Liver (tissue), 9 donors: ENCODE data around the gene RHOT1. TPM values are rescaled to one million over a fixed set of nuclear protein-coding genes. Genes with fewer than 3 reads are reported as not detected.

Experiments
- DNase-seq: peaks from one replicate; pipeline ENCODE4 v3.0.0-alpha.2; 2017; ENCODE audit warnings: low spot score
- H3K27ac ChIP-seq, 2 donors: one replicate each; pipeline ENCODE4 v1.7.0; 2013; ENCODE audit warnings: inconsistent platforms in 2 of 2, low read length in 2 of 2, control low read depth in 1 of 2, low read depth in 1 of 2, mild to moderate bottlenecking in 1 of 2
- H3K27me3 ChIP-seq, 4 donors: one replicate each; pipeline versions ENCODE4 v1.6.1 to v1.7.0; 2013; ENCODE audit warnings: low read length in 3 of 4, inconsistent platforms in 1 of 4, mild to moderate bottlenecking in 1 of 4, moderate library complexity in 1 of 4; ENCODE audit not compliant: control insufficient read depth in 4 of 4, insufficient read depth in 4 of 4
- H3K36me3 ChIP-seq, 4 donors: one replicate each; pipeline versions ENCODE4 v1.6.1 to v1.7.0; 2013; ENCODE audit warnings: low read length in 3 of 4, mild to moderate bottlenecking in 3 of 4, low read depth in 1 of 4, moderate library complexity in 1 of 4; ENCODE audit not compliant: control insufficient read depth in 4 of 4, insufficient read depth in 3 of 4
- H3K4me1 ChIP-seq, 4 donors: one replicate each; pipeline versions ENCODE4 v1.6.1 to v1.7.0; 2013; ENCODE audit warnings: low read length in 3 of 4, mild to moderate bottlenecking in 3 of 4, moderate library complexity in 1 of 4; ENCODE audit not compliant: control insufficient read depth in 4 of 4, insufficient read depth in 4 of 4
- H3K4me3 ChIP-seq, 3 donors: one replicate each; pipeline versions ENCODE4 v1.6.1 to v1.7.0; 2013; ENCODE audit warnings: low read length in 3 of 3, control low read depth in 1 of 3, low read depth in 1 of 3, mild to moderate bottlenecking in 1 of 3
- H3K9ac ChIP-seq, 2 donors: one replicate each; pipeline ENCODE4 v1.7.0; 2013; ENCODE audit warnings: low read length in 2 of 2, mild to moderate bottlenecking in 2 of 2, moderate library complexity in 2 of 2, control low read depth in 1 of 2, low read depth in 1 of 2
- H3K9me3 ChIP-seq, 4 donors: one replicate each; pipeline versions ENCODE4 v1.6.1 to v1.7.0; 2013; ENCODE audit warnings: low read length in 3 of 4; ENCODE audit not compliant: control insufficient read depth in 4 of 4
- EGR1 ChIP-seq, 2 donors: IDR thresholded peaks; 2 replicates each; pipeline ENCODE4 v1.6.1; 2016 to 2018; ENCODE audit warnings: antibody characterized with exemption in 2 of 2, low read depth in 2 of 2
- GABPA ChIP-seq, 2 donors: IDR thresholded peaks in 1 of 2; conservative IDR thresholded peaks in 1 of 2; 2 replicates each; pipeline ENCODE4 v1.6.1; 2016; ENCODE audit warnings: antibody characterized with exemption in 2 of 2, mild to moderate bottlenecking in 1 of 2, moderate library complexity in 1 of 2
- HNF4A ChIP-seq, 2 donors: conservative IDR thresholded peaks; 2 replicates each; pipeline ENCODE4 v1.6.1; 2016; ENCODE audit warnings: antibody characterized with exemption in 2 of 2, mild to moderate bottlenecking in 2 of 2
- HNF4G ChIP-seq: IDR thresholded peaks from 2 replicates; pipeline ENCODE4 v1.6.1; 2016; ENCODE audit warnings: antibody characterized with exemption
- JUND ChIP-seq, 2 donors: IDR thresholded peaks; 2 replicates each; pipeline ENCODE4 v1.6.1; 2016; ENCODE audit warnings: antibody characterized with exemption in 2 of 2
- RAD21 ChIP-seq, 2 donors: IDR thresholded peaks; 2 replicates each; pipeline ENCODE4 v1.6.1; 2016; ENCODE audit warnings: antibody characterized with exemption in 2 of 2, mild to moderate bottlenecking in 2 of 2
- RXRA ChIP-seq, 2 donors: IDR thresholded peaks; 2 replicates each; pipeline ENCODE4 v1.6.1; 2017 to 2018; ENCODE audit warnings: antibody characterized with exemption in 2 of 2, mild to moderate bottlenecking in 1 of 2
- SP1 ChIP-seq: IDR thresholded peaks from 2 replicates; pipeline ENCODE4 v1.6.1; 2018; ENCODE audit warnings: antibody characterized with exemption, mild to moderate bottlenecking
- TAF1 ChIP-seq: conservative IDR thresholded peaks from 2 replicates; pipeline ENCODE4 v1.6.1; 2016; ENCODE audit warnings: antibody characterized with exemption, mild to moderate bottlenecking
- YY1 ChIP-seq: IDR thresholded peaks from 2 replicates; pipeline ENCODE4 v1.6.1; 2016; ENCODE audit warnings: antibody characterized with exemption, mild to moderate bottlenecking
- WGBS: extraction: QIAGEN DNeasy Blood & Tissue Kit; methylation state at CpG from one replicate; pipeline ENCODE4 v1.1.7; 2013; 5-methylcytosine and 5-hydroxymethylcytosine counted together
- polyA plus RNA-seq, 2 donors: library from polyadenylated mRNA; stranded (reverse) in 1 of 2; unstranded in 1 of 2; fragments of 200-250 nt in 1 of 2; fragments of >200 nt in 1 of 2; fragmentation: Nextera tagmentation in 1 of 2; extraction: Ambion mirVana in 1 of 2; gene quantifications; one replicate each; pipeline versions ENCODE4 v1.2.1 to v1.2.3, GENCODE V29; 2013 to 2015
- total RNA-seq, 2 donors: library from RNA; depleted of rRNA; stranded (reverse); fragments of >200 nt; gene quantifications; one replicate each; pipeline ENCODE4 v1.2.3, GENCODE V29; 2014
- TF ChIP-seq, protein P1 (sequence below): IDR thresholded peaks from 2 replicates; pipeline ENCODE4 v1.6.1; 2016; ENCODE audit warnings: antibody characterized with exemption, mild to moderate bottlenecking
- TF ChIP-seq, protein P2 (sequence below): IDR thresholded peaks from 2 replicates; pipeline ENCODE4 v1.6.1; 2016; ENCODE audit warnings: antibody characterized with exemption
- TF ChIP-seq, protein P3 (sequence below): IDR thresholded peaks from 2 replicates; pipeline ENCODE4 v1.6.1; 2016; ENCODE audit warnings: antibody characterized with exemption
- donor health status: healthy.
- donor health status: healthy.
- donor health status: healthy.
- donor health status: healthy.
- donor health status: healthy.

RHOT1 gene
- total and polyA plus RNA-seq, 4 donors: 8.1 to 43.4 (median 17.1) TPM

DNA sequence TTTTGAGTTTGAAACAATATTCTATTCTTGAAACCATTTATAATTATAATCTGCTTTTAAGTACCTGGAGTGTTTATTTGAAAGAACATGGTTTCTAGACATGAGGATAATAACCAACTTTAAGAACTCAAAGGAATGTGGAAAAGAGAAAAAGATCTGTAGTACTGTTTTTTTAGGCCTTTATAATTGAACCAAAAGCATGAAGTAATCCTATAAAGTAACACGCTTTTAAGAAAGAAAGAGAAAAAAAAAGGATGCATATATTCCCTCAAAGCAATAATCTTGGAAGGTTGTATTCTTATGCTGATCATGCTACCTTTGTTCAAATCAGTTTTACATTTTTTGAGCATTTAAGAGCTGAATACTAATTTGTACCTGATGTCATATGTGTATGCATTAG lies 69.4 kb downstream of the RHOT1 start:
- no peak for DNase-seq
- Histone ChIP-seq H3K4me1 (no peaks in the 10 kb centered on the region), H3K9me3 (no peaks in the 10 kb centered on the region), H3K27ac (no peak overlapping the region), H3K9ac (no peak overlapping the region), H3K4me3 (no peak overlapping the region), H3K36me3 (peaks cover 2 to 41% (median 33%) of the 10 kb centered on the region in 4 donors), H3K27me3 (no peaks in the 10 kb centered on the region)
- TF ChIP-seq JUND (IDR thresholded peaks at IDR 0.05) (no peak), EGR1 (IDR thresholded peaks at IDR 0.05; ENCODE audit: low read depth in 2 of 2) (no peak), HNF4A (conservative IDR thresholded peaks at IDR 0.05) (no peak), TAF1 (no peak), RAD21 (IDR thresholded peaks at IDR 0.05) (no peak)
- TF ChIP-seq, protein P1, sequence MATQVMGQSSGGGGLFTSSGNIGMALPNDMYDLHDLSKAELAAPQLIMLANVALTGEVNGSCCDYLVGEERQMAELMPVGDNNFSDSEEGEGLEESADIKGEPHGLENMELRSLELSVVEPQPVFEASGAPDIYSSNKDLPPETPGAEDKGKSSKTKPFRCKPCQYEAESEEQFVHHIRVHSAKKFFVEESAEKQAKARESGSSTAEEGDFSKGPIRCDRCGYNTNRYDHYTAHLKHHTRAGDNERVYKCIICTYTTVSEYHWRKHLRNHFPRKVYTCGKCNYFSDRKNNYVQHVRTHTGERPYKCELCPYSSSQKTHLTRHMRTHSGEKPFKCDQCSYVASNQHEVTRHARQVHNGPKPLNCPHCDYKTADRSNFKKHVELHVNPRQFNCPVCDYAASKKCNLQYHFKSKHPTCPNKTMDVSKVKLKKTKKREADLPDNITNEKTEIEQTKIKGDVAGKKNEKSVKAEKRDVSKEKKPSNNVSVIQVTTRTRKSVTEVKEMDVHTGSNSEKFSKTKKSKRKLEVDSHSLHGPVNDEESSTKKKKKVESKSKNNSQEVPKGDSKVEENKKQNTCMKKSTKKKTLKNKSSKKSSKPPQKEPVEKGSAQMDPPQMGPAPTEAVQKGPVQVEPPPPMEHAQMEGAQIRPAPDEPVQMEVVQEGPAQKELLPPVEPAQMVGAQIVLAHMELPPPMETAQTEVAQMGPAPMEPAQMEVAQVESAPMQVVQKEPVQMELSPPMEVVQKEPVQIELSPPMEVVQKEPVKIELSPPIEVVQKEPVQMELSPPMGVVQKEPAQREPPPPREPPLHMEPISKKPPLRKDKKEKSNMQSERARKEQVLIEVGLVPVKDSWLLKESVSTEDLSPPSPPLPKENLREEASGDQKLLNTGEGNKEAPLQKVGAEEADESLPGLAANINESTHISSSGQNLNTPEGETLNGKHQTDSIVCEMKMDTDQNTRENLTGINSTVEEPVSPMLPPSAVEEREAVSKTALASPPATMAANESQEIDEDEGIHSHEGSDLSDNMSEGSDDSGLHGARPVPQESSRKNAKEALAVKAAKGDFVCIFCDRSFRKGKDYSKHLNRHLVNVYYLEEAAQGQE: no peak
- TF ChIP-seq, protein P2, sequence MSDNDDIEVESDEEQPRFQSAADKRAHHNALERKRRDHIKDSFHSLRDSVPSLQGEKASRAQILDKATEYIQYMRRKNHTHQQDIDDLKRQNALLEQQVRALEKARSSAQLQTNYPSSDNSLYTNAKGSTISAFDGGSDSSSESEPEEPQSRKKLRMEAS: no peak
- 100% methylated on average over 1 of the region's 1 CpG for WGBS

DNA sequence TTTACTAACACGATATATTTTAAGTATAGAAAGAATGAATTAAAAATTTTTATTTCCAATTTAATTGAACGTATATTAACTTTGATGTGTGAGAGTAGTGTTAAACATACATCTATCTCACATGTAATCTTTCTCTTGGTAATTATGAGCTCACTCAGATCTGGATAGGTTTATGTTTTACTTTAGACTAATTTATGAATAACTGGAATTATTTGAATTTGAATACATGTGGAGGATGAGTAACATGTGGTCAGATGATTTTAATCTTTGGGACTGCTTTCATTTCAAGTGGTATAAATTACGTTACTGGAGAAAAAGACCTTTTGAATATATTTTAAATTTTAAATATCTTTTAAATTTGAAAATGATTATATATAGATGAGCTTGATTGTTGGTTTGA lies 73.4 kb downstream of the RHOT1 start:
- WGBS: 97% methylated on average over 3 of the region's 3 CpGs
- H3K27ac ChIP-seq: no peak overlapping the region
- H3K4me1 ChIP-seq: no peaks in the 10 kb centered on the region
- TF ChIP-seq HNF4G (no peak), JUND (IDR thresholded peaks at IDR 0.05) (no peak), RXRA (IDR thresholded peaks at IDR 0.05) (no peak), HNF4A (conservative IDR thresholded peaks at IDR 0.05) (no peak), EGR1 (IDR thresholded peaks at IDR 0.05; ENCODE audit: low read depth in 2 of 2) (no peak), YY1 (no peak), TAF1 (no peak), GABPA (IDR thresholded peaks at IDR 0.05 in 1 of 2, conservative IDR thresholded peaks at IDR 0.05 in 1 of 2) (no peak)
- TF ChIP-seq, protein P3, sequence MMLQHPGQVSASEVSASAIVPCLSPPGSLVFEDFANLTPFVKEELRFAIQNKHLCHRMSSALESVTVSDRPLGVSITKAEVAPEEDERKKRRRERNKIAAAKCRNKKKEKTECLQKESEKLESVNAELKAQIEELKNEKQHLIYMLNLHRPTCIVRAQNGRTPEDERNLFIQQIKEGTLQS: no peak
- DNase-seq: no peak
- no peaks in the 10 kb centered on the region for H3K9me3 ChIP-seq
- H3K9ac ChIP-seq: no peak overlapping the region
- H3K27me3 ChIP-seq: no peaks in the 10 kb centered on the region
- no peak overlapping the region for H3K4me3 ChIP-seq
- peaks cover 1 to 17% (median 9%) of the 10 kb centered on the region in 4 donors for H3K36me3 ChIP-seq

DNA sequence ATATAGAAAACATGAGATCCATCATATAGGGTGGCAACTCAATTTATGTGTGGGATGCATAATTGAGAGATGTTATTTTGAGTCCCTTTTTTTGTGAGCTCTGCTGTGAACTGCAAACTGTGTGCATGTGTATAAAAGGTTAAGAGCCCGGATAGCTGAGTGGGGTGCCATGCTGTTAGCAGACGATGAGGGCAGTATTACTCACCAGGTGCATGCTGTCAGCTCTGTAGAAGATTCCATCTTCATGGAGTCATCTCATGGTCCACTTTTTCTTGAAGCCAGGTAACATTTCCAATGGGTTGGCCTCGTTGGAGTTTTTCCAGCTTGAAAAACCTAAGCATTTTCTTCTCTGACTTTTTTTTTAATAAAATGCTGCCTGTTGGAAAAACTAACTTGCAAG lies 80.3 kb downstream of the RHOT1 start:
- H3K27ac ChIP-seq: no peak overlapping the region
- no peak overlapping the region for H3K9ac ChIP-seq
- DNase-seq: no peak
- H3K27me3 ChIP-seq: no peaks in the 10 kb centered on the region
- H3K4me3 ChIP-seq: no peak overlapping the region
- H3K4me1 ChIP-seq: no peaks in the 10 kb centered on the region
- WGBS: 95% methylated on average over 3 of the region's 3 CpGs
- no peak for TF ChIP-seq RAD21 (IDR thresholded peaks at IDR 0.05)
- TF ChIP-seq YY1: no peak
- TF ChIP-seq, protein P2: no peak
- TF ChIP-seq TAF1: no peak
- TF ChIP-seq SP1: no peak
- TF ChIP-seq, protein P3: no peak
- peaks cover 0 to 9% (median 2%) of the 10 kb centered on the region in 4 donors for H3K36me3 ChIP-seq
- no peaks in the 10 kb centered on the region for H3K9me3 ChIP-seq
